Coronary artery (tissue), 2 donors: ENCODE data around the gene GLT1D1.
"Not testable (repeated sequence)": the region's sequence is repeated elsewhere in the genome, so short reads cannot be mapped to it uniquely, and the experiment has no call there.

Experiments
- DNase-seq: peaks from one replicate; pipeline ENCODE4 v3.0.0-alpha.2; 2017; ENCODE audit warnings: low spot score
- H3K27ac ChIP-seq, 2 donors: fragments of 200-600 bp; sonication (generic); one replicate each; pipeline ENCODE4 v1.5.1; 2016 to 2019
- H3K4me3 ChIP-seq: fragments of 200-600 bp; sonication (generic); 2 replicates; pipeline ENCODE4 v1.5.1; 2016; ENCODE audit warnings: mild to moderate bottlenecking, moderate library complexity
- CTCF ChIP-seq: fragments of 200-600 bp; sonication (generic); IDR thresholded peaks from one replicate; pipeline ENCODE4 v1.5.1; 2019; ENCODE audit warnings: antibody characterized with exemption

Gene GLT1D1

GRCh38 chr12:128852885-128853599 is at the start of gene GLT1D1:
Gene GLT1D1, plus strand, starts transcription at chr12:128853478. Its CDS starts 104 bp downstream, at chr12:128853582.
- no peak within 1 kb of the TSS for H3K27ac ChIP-seq
- no peak for TF ChIP-seq CTCF
- H3K4me3 ChIP-seq = peak within 1 kb of the TSS; percentile 40
- DNase-seq = no peak

DNA sequence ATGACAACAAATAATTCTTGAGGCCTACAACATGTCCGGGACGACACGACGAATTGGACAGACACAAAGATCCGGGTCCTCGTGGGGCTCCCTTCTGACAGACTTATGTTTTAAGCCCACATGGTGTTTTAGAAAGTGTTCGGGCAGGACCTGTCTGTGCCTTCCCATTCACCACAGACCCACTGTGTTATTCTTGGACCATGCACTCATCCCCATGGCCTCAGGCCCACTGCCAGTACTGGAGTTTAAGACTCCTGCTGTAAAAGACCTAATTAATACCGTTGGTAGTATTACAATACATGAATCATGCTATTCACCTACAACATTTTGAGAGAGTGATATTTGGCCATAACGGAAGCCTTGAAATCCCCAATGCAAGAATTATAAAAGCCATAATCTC is 49.5 kb upstream of the GLT1D1 start:
- no peak overlapping the region for H3K27ac ChIP-seq

GRCh38 chr12:128804762-128805161 is 48.5 kb upstream of the GLT1D1 start:
- TF ChIP-seq CTCF = no peak
- DNase-seq = no peak
- Histone ChIP-seq H3K27ac (no peak overlapping the region), H3K4me3 (no peak overlapping the region)

More for the DNA sequence above, 49.5 kb upstream of the GLT1D1 start:
- H3K4me3 ChIP-seq = no peak overlapping the region
- no peak for TF ChIP-seq CTCF
- DNase-seq = no peak

DNA sequence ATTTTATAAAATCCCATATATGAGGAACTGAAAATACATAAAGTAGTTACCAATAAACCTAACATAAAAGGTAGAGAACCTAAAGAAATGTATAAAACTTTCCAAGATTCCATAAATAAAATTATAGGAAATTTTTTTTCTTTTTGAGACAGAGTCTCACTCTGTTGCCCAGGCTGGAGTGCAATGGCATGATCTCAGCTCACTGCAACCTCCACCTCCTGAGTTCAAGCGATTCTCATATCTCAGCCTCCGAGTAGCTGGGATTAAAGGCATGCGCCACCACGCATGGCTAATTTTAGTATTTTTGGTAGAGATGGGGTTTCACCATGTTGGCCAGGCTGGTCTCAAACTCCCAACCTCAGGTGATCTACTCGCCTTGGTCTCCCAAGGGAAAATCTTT is 47.9 kb upstream of the GLT1D1 start:
- not testable (repeated sequence) for DNase-seq, H3K27ac ChIP-seq, H3K4me3 ChIP-seq

DNA sequence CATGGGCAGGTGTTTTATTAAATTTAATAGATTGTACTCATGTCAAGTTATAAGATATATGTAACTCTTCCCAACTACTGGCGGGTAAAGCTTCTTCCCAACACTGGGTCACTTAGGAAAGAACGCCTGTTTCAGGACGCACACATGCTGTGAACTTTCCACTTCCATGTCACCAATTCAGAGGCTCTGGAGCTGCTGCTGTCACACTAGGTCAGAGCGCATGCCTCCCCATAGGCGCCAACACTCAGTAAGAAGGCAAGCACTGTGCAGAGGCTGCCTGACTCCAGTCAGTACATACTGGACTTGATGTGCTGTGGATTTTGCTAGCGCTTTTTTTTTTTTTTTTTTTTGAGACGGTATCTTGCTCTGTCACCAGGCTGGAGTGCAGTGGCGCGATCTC is 46.7 kb upstream of the GLT1D1 start:
- H3K4me3 ChIP-seq = no peak overlapping the region
- no peak for DNase-seq
- TF ChIP-seq CTCF = no peak
- no peak overlapping the region for H3K27ac ChIP-seq

DNA sequence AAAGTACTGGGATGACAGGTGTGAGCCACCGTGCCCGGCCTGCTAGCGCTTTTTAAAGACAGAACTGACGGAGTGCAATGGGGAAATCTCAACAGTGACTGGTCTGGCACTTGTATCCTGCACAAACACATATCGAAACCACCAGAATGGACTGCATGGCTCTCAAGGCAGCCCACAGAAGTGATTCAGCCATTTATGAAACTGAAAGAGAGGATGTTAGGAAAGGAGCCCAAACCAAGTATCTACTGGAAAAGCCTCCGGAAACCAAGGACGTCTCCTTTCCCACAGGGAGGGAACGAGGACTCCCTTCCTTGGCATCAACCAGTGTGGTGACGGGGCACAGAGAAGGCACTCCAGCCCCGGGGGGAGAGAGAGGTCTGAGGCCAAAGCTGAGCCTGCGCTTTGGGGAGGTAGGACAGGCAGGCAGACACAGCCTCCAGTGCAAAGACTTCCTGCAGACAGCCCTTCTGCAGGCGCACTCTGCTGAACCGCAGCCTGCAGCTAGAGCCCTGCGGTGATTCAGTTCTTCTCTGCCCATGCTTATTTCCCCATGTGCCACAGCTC is 46.0 kb upstream of the GLT1D1 start:
- no peak for DNase-seq
- no peak for TF ChIP-seq CTCF
- Histone ChIP-seq H3K27ac (no peak overlapping the region), H3K4me3 (no peak overlapping the region)

DNA sequence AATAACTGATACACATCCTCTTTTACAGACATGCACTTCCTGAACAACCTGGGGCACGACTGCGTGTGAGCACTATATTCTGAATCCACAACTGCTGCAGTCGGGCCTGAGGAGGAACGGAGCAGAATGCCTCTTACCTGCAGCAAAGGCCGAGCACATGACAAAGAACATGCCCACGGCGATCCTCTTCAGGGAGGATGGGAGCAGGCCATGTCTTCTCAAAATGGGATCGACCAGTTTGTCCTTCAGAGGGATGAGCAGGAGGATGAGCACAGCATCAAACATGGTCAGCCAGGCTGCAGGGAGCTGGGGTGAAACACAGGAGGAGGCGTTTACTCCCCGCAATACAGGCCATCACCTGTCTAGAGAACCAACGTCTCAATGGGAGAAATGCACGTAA is 44.6 kb upstream of the GLT1D1 start:
- DNase-seq = no peak
- no peak for TF ChIP-seq CTCF
- Histone ChIP-seq H3K27ac (no peak overlapping the region), H3K4me3 (no peak overlapping the region)
